PC-3 (cell line): ENCODE data around the gene DLEC1.

Experiments
- CTCF ChIP-seq: fragments of 300-600 bp; sonication (generic); conservative IDR thresholded peaks from 2 replicates; pipeline ENCODE4 v1.5.1; 2017; ENCODE audit warnings: antibody characterized with exemption, low read depth, mild to moderate bottlenecking, low read length
- EZH2 ChIP-seq: fragments of 300-600 bp; sonication (generic); IDR thresholded peaks from one replicate; pipeline ENCODE4 v1.6.1; 2017; ENCODE audit warnings: antibody characterized with exemption, mild to moderate bottlenecking, low read length; ENCODE audit not compliant: unreplicated experiment
- EZH2phosphoT487 ChIP-seq: fragments of 300-600 bp; sonication (generic); IDR thresholded peaks from 2 replicates; pipeline ENCODE4 v1.6.1; 2018; ENCODE audit warnings: mild to moderate bottlenecking, antibody characterized with exemption, low read length, borderline replicate concordance

- no peak for TF ChIP-seq CTCF
- no peak for TF ChIP-seq EZH2phosphoT487
- no peak for TF ChIP-seq EZH2
Measured at GRCh38 chr3:38006031-38006430, 33.0 kb upstream of the DLEC1 start.
